Astrocyte of the spinal cord (primary cell): Measurements from ENCODE around the gene ARSG.
A peak's percentile ranks its signal among the peaks of the same experiment; 100 is the strongest.

Experiments used
- DNase-seq: peaks from one replicate; pipeline ENCODE4 v3.0.0; 2011; ENCODE audit warnings: low read depth, low spot score
- H3K4me3 ChIP-seq: 2 replicates; pipeline ENCODE4 v1.5.1; 2011; ENCODE audit warnings: low read depth, mild to moderate bottlenecking, low read length, moderate library complexity
- in situ Hi-C: cut with HindIII; loops from 2 replicates; pipeline ENCODE4 v1.10.0; 2017; ENCODE audit warnings: low sequenced_read_pairs
- TF ChIP-seq, protein P1 (sequence below): IDR thresholded peaks from 2 replicates; pipeline ENCODE4 v1.5.1; 2012; ENCODE audit warnings: low read depth, mild to moderate bottlenecking, low read length, inconsistent platforms

ARSG gene

DNA sequence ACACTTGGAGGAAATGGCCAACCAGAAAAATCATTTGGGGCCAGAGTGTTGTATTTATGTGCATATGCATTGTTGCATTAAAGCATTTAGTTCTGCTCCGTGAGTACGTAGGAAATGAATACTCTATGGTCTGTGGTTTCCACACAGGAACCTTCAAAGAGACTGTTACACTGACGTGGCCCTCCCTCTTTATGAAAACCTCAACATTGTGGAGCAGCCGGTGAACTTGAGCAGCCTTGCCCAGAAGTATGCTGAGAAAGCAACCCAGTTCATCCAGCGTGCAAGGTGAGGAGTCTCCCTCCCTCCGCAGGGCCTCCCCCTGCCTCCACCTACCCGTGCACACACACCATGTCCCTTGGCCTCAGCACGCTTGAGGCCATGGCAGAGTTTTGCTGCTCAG is 65.2 kb downstream of the ARSG start:
- TF ChIP-seq, protein P1, sequence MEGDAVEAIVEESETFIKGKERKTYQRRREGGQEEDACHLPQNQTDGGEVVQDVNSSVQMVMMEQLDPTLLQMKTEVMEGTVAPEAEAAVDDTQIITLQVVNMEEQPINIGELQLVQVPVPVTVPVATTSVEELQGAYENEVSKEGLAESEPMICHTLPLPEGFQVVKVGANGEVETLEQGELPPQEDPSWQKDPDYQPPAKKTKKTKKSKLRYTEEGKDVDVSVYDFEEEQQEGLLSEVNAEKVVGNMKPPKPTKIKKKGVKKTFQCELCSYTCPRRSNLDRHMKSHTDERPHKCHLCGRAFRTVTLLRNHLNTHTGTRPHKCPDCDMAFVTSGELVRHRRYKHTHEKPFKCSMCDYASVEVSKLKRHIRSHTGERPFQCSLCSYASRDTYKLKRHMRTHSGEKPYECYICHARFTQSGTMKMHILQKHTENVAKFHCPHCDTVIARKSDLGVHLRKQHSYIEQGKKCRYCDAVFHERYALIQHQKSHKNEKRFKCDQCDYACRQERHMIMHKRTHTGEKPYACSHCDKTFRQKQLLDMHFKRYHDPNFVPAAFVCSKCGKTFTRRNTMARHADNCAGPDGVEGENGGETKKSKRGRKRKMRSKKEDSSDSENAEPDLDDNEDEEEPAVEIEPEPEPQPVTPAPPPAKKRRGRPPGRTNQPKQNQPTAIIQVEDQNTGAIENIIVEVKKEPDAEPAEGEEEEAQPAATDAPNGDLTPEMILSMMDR: no peak
- DNase-seq: peak; percentile 76
- no peak overlapping the region for H3K4me3 ChIP-seq
- in situ Hi-C loops: no loop called here

DNA sequence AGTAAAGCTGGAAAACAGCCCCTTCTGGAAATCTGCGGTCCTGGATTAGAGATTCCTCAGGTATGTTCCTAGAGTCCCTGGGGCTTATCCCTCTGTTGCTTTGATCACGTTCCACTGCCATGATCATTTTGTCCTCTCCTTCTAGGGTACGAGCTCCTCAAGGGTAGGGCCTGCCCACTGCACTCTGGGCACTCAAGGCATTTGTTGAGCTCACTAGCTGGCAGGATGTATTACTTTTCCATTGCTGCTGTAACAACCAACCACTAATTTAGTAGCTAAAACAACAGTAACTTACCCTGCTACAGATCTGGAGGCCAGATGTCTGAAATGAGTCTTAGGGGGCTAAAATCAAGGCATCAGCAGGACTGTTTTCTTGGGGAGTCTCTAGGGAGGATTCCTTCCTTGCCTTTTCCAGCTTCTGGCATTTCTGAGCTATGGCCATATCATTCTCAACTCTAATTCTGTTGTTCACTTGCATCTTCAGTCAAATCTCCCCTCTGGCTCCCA is 65.7 kb downstream of the ARSG start:
- DNase-seq: no peak
- TF ChIP-seq, protein P1: no peak
- in situ Hi-C loops: no loop called here
- no peak overlapping the region for H3K4me3 ChIP-seq

DNA sequence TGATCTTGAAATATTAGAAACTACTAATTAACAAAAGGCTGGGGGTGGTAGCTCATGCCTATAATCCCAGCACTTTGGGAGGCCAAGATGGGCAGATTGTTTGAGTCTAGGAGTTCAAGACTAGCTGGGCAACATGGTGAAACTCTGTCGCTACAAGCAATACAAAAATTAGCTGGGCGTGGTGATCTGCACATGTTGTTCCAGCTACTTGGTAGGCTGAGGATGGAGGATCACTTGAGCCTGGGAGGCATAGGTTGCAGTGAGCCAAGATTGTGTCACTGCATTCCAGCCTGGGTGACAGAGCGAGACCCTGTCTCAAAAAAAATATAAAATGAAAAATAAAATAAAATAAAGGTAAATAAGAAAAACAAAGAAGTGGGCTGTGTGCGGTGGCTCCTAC is 66.6 kb downstream of the ARSG start:
- no peak for DNase-seq
- TF ChIP-seq, protein P1: no peak
- in situ Hi-C loops: no loop called here
- no peak overlapping the region for H3K4me3 ChIP-seq

DNA sequence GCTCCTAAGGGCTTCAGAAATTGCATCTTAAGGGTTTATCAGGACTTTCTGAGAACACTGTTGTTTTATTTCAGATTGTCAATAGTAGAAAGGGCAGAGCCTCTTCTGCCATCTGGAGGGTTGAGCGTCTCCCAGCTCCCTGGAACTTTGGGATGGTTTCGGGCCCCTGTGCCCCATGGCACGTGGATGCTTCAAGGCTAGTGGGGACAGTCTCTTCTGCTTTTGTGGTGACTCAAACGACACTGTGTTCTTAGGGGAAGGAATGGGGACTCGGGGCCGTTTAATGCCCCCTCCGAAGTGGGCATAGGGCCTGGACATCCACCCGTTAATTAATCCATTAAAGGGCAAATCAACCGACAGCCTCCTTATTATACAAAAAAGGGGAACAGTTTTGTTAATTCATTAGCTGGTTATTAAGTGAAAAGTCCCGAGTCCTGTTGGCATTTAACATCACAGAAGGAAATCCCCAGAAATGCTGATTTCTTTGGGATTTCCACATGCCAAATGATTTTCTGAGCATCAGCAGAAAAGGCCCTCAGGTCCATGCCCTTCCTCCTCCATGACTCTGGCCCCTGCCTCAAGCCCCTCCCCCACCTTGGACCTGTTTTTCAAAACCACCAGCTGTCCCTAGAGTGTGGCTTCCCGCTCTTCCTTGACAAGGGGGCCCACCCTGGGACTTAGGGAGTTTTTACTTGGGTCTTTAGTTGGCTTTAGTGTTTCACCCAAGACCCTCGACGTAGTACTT is 68.7 kb downstream of the ARSG start:
- in situ Hi-C loops: no loop called here
- DNase-seq: no peak
- TF ChIP-seq, protein P1: no peak
- no peak overlapping the region for H3K4me3 ChIP-seq

DNA sequence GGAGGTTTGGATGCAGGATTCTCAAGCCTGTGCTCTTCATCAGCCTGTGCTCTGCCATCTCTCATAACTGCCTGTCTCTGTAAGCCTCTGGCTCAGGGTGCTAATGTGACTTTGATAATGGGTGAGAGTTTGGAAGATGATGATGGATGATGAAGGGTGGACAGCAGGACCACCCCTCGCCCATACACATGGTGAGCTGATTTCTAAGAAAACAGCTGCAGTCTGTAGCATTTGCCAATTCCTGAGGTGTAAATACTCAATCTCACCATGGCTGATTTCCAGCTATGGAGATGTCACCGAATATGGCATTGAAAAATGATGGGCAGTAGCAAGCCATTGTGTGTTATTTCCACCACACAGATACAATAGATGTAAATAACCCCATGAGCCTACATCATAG is 74.2 kb downstream of the ARSG start:
- in situ Hi-C loops: no loop called here
- no peak for DNase-seq

DNA sequence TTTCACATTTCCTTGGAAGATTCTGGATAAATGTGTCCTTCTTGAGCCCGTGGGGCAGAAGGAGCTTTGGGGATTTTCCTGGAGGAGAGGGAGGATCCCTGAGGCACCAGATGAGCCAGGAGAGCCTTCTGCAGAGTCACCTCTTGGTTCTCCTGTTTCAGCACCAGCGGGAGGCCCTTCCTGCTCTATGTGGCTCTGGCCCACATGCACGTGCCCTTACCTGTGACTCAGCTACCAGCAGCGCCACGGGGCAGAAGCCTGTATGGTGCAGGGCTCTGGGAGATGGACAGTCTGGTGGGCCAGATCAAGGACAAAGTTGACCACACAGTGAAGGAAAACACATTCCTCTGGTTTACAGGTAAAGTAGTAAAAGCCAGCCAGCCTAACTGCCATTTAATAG is 77.1 kb downstream of the ARSG start:
- H3K4me3 ChIP-seq: no peak overlapping the region
- TF ChIP-seq, protein P1: no peak
- DNase-seq: no peak
- in situ Hi-C loops: no loop called here

More for the DNA sequence above, 74.2 kb downstream of the ARSG start:
- TF ChIP-seq, protein P1: no peak
- no peak overlapping the region for H3K4me3 ChIP-seq
